ENCODE measurements around the gene MTUS2. TPM values are rescaled to one million over a fixed set of nuclear protein-coding genes. Genes with fewer than 3 reads are reported as not detected.

MTUS2 gene
- total RNA-seq, 1 experiment from 2014 or later: 0.24 TPM

DNA sequence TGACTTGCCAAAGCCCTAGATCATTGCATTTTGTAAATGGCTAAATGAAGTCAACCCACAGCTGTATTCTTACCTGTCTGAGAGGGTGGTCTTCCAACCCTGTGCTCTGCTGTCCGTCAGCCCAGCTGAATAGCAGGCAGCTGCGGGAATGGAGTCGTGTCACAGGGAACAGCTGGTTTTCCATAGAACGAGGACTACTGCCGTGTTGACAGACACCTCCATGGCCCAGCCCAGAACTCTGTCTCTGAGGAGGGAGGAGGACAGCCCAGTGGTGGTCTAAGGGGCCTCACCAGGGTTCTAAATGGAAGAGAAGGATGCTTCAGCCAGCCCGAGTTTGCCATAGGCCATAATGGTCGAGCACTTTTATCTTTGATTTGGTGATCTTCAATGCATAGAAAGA is 664.7 kb downstream of the MTUS2 start:
- DNase-seq (ENCODE audit: low read depth): no peak

DNA sequence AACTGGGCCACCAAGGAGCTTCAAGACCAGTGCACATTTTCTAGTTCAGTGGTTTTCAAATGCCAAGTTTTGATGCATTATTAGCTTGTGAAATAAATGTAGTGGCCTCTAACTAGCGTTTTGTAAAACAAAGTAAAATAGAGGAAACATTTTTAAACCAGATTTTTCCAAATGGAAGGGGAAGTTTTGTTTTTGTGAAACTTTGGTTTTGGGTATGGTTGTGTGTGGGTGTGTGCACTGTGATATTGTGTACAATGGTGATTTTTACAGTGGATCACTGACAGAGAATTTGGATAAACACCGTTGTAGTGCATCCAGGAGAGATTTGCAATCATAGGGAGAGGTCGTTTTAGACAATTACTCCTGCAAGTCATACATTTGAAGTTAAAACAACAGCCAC is 666.4 kb downstream of the MTUS2 start:
- DNase-seq (ENCODE audit: low read depth): no peak

GRCh38 chr13:29487466-29488454 is 667.6 kb downstream of the MTUS2 start:
- no peak for DNase-seq (ENCODE audit: low read depth)

GRCh38 chr13:29489650-29490560 is 669.8 kb downstream of the MTUS2 start:
- DNase-seq (ENCODE audit: low read depth): no peak

GRCh38 chr13:29490561-29490885 is 670.4 kb downstream of the MTUS2 start:
- DNase-seq (ENCODE audit: low read depth): no peak

- no peak for DNase-seq (ENCODE audit: low read depth)
These were observed 671.1 kb downstream of the MTUS2 start for GRCh38 chr13:29491248-29491647.

- DNase-seq (ENCODE audit: low read depth): no peak
These were observed 673.7 kb downstream of the MTUS2 start for GRCh38 chr13:29493796-29494195.

- DNase-seq (ENCODE audit: low read depth): no peak
These were observed 674.4 kb downstream of the MTUS2 start for GRCh38 chr13:29494520-29494919.

- no peak for DNase-seq (ENCODE audit: low read depth)
These were observed 676.1 kb downstream of the MTUS2 start for GRCh38 chr13:29496241-29496712.

DNA sequence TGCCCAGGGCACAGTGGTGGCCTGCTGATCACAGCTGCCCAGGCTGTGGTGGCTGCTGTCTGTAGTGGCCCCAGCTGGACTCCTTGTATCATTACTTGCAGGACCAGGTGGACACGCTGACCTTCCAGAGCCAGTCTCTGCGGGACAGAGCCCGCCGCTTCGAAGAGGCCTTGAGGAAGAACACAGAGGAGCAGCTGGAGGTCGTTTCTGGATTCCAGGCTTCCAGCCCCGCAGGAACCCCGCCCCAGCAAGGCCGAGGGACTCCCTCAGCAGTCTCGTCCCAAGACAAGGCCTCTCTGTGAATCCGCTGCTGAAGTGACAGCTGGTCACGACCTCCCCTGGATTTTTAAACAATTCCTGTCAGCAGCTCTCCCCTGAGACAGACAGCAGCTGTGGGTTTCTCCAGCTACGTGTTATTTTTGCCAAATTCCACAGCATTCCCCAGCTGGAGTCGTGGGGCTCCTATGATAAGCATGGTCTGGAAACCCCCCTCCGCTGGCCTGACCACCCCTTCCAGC is 677.1 kb downstream of the MTUS2 start:
- DNase-seq (ENCODE audit: low read depth): no peak

GRCh38 chr13:29498426-29499040 is 678.4 kb downstream of the MTUS2 start:
- DNase-seq (ENCODE audit: low read depth): no peak

GRCh38 chr13:29499506-29500165 is 679.5 kb downstream of the MTUS2 start:
- no peak for DNase-seq (ENCODE audit: low read depth)

- no peak for DNase-seq (ENCODE audit: low read depth)
These were observed 680.2 kb downstream of the MTUS2 start for GRCh38 chr13:29500386-29500785.

GRCh38 chr13:29501674-29502073 is 681.5 kb downstream of the MTUS2 start:
- DNase-seq (ENCODE audit: low read depth): no peak

- peak; percentile 64 for DNase-seq (ENCODE audit: low read depth)
These were observed 682.4 kb downstream of the MTUS2 start for GRCh38 chr13:29502391-29503008.

DNA sequence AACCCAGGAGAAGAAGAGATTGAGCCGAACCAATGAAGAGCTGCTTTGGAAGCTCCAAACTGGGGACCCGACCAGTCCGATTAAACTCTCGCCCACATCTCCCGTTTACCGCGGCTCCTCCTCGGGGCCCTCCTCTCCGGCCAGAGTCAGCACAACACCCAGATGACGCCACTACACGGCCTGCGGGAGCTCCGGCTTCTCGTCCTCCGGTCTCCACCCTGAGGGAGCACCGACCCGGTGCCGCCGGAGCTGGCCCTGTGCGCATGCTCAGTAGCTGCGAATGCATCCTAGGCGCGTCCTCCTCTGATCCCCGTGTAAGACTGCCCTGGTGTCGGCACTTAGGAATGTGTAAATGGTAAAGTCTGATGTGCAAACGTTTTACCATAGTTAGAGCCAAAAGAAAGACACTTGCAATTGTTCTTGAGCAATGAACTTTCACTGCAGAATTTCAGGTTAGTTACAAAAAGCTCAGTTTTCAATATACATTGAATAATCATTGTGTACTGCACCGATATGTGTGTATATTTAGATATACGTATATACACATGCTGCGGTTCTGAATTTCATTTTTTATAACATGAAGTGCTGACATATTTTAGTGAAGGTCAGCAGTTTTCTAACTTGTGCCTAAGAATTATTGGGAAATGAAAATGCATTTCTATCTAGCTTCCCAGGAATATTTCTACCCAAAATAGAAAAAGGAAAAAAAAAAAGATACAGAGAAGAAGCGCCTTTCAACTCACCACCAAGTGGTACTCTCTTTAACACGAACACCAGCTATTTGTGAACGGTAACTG is 683.1 kb downstream of the MTUS2 start:
- DNase-seq (ENCODE audit: low read depth): peak; percentile 63

DNA sequence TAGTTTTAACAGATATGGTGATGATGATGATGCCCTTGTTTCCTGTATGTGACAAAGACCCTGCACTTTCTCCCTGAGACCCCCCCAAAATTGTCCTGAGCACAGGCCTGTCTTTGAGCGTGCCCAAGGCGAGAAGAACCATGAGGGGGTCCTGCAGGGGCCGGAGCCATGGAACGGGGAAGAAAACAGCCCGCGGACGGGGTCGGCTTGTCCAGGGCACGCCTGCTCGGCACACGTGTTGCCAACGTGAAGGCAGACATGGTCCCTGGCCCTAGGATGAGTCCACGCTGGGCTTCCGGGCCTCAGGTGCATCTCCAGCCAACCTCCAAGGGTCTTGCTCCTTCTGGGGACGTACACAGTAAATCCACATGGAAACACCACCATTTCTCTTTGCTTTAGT is 684.6 kb downstream of the MTUS2 start:
- DNase-seq (ENCODE audit: low read depth): no peak

DNA sequence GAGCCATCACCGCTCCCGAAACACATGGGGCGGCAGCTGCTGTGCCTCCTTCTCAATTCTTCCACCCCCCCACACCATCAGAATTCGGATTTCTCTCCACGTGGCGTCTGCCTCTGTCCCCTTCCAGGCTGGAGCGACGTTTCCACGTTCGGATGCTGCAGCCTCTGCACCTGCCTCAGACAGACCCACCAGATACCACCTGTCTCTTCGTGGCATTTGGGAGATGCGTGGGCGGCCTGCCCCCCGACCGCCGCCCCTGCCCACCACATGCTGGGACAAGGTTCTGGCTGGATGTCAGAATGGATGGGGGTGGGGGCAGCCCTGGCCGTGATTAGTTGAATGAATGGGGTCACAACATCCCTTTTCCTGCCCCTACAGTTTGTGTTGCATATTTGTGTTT is 685.4 kb downstream of the MTUS2 start:
- no peak for DNase-seq (ENCODE audit: low read depth)

- no peak for DNase-seq (ENCODE audit: low read depth)
These were observed 685.8 kb downstream of the MTUS2 start for GRCh38 chr13:29505950-29506349.

DNA sequence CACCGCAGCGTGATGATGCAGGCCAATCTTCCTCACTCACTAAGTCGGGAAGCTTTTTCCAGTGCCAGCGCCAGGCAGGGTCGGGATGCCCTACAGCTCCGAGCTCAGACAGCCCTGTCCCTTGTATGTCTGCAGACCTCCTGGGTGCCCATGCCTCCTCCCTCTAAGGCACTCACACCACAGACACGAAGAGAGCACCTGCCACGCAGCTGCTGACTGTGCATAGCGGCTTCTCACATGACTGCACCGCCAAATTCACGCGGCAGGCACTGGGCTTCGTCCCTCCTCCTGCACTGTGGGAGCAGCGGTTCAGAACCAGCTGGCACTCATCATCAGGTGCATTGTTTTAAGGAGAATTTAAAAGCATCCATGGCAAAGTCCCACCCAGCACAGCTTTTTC is 687.2 kb downstream of the MTUS2 start:
- no peak for DNase-seq (ENCODE audit: low read depth)

Data from RPMI7951 (cell line).